HepG2 (cell line): Measurements from ENCODE around the gene NOL4L.

Experiments
- ASH2L ChIP-seq: fragments of 300-600, 200-600 bp; sonication (generic); IDR thresholded peaks from 2 replicates; pipeline ENCODE4 v1.7.0; 2017; ENCODE audit warnings: low read depth, mild to moderate bottlenecking, moderate library complexity, mixed read lengths, low read length; ENCODE audit not compliant: insufficient read length
- CTCF ChIP-seq: sonication (generic); formaldehyde crosslinking; IDR thresholded peaks from 2 replicates; pipeline ENCODE4 v1.5.0; 2020; ENCODE audit warnings: mild to moderate bottlenecking, missing genetic modification reagents, moderate library complexity
- EEA1 ChIP-seq: sonication (generic); formaldehyde crosslinking; IDR thresholded peaks from 2 replicates; pipeline ENCODE4 v1.5.1; 2020; ENCODE audit warnings: mild to moderate bottlenecking, missing genetic modification reagents, borderline replicate concordance
- EZH2 ChIP-seq: conservative IDR thresholded peaks from 2 replicates; pipeline ENCODE4 v1.6.1; 2012; ENCODE audit warnings: mild to moderate bottlenecking, low read depth, low read length, moderate library complexity
- HMGXB4 ChIP-seq, 2 experiments: sonication (generic) in 1 of 2; formaldehyde crosslinking in 1 of 2; IDR thresholded peaks; 2 replicates each; pipeline versions ENCODE4 v1.4.0 to v1.6.1; 2018 to 2020; ENCODE audit warnings: missing genetic modification reagents in 2 of 2, borderline replicate concordance in 1 of 2, low read depth in 1 of 2, mild to moderate bottlenecking in 1 of 2, missing biosample characterization in 1 of 2
- PLSCR1 ChIP-seq: sonication (generic); formaldehyde crosslinking; IDR thresholded peaks from 2 replicates; pipeline ENCODE4 v1.5.0; 2020; ENCODE audit warnings: missing genetic modification reagents, mild to moderate bottlenecking, borderline replicate concordance
- PRDM15 ChIP-seq: sonication (generic); formaldehyde crosslinking; IDR thresholded peaks from 2 replicates; pipeline ENCODE4 v1.4.0; 2020; ENCODE audit warnings: missing genetic modification reagents
- SMAD3 ChIP-seq: sonication (generic); formaldehyde crosslinking; IDR thresholded peaks from 2 replicates; pipeline ENCODE4 v1.4.0; 2020; ENCODE audit warnings: missing genetic modification reagents
- TAF1 ChIP-seq: sonication (generic); formaldehyde crosslinking; IDR thresholded peaks from 2 replicates; pipeline ENCODE4 v1.4.0; 2020; ENCODE audit warnings: missing genetic modification reagents
- ZBTB21 ChIP-seq: sonication (generic); formaldehyde crosslinking; IDR thresholded peaks from 2 replicates; pipeline ENCODE4 v1.4.0; 2020; ENCODE audit warnings: missing genetic modification reagents
- ZNF160 ChIP-seq: sonication (generic); formaldehyde crosslinking; IDR thresholded peaks from 2 replicates; pipeline ENCODE4 v1.8.0; 2022; ENCODE audit warnings: mild to moderate bottlenecking, inconsistent platforms, missing genetic modification reagents
- ZNF780A ChIP-seq: sonication (generic); formaldehyde crosslinking; IDR thresholded peaks from 2 replicates; pipeline ENCODE4 v1.8.0; 2022; ENCODE audit warnings: mild to moderate bottlenecking, missing genetic modification reagents, moderate library complexity

- TF ChIP-seq TAF1 (CRISPR knock-in tag) (no peak), EZH2 (no peak), PRDM15 (CRISPR knock-in tag) (no peak), ZNF780A (no peak), EEA1 (CRISPR knock-in tag) (no peak), CTCF (CRISPR knock-in tag) (no peak), ZNF160 (no peak), SMAD3 (CRISPR knock-in tag) (no peak), ZBTB21 (CRISPR knock-in tag) (no peak), ASH2L (no peak), HMGXB4 (CRISPR knock-in tag; IDR thresholded peaks at IDR 0.05; ENCODE audit: borderline replicate concordance in 1 of 2, low read depth in 1 of 2) (no peak), PLSCR1 (CRISPR knock-in tag) (no peak)
These were observed 65.8 kb downstream of the NOL4L start for GRCh38 chr20:32519381-32519730.
